ENCODE results near the gene TBCD. TPM values are rescaled to one million over a fixed set of nuclear protein-coding genes. Genes with fewer than 3 reads are reported as not detected.

The TBCD gene
- total and polyA plus RNA-seq, 2 donors (not counting 1 experiment from before 2014, with no cell fraction given): 22.1 to 36.7 TPM

GRCh38 chr17:82720204-82720603, 31.7 kb upstream of the TBCD start:
- H3K27ac ChIP-seq (ENCODE audit: insufficient read depth, low read length): no peak overlapping the region

GRCh38 chr17:82722341-82723013, 29.4 kb upstream of the TBCD start:
- Histone ChIP-seq H3K36me3 (ENCODE audit: control insufficient read depth, insufficient read depth, low read length) (peaks cover 6% of the 10 kb centered on the region), H3K27me3 (ENCODE audit: control insufficient read depth, insufficient read depth, low read length) (no peaks in the 10 kb centered on the region), H3K4me3 (replicated peaks in 1 of 4; ENCODE audit: control extremely low read depth in 1 of 4, insufficient read depth in 1 of 4, low read depth in 3 of 4, low read length in 4 of 4) (no peak overlapping the region), H3K4me1 (ENCODE audit: control insufficient read depth, extremely low read depth, insufficient read depth, low read length) (peaks cover 4% of the 10 kb centered on the region), H3K4me2 (ENCODE audit: extremely low read depth, insufficient read depth, low read length) (no peak overlapping the region), H3K79me2 (ENCODE audit: control insufficient read depth, insufficient read depth, low read length) (peaks cover 10% of the 10 kb centered on the region), H3K27ac (ENCODE audit: insufficient read depth, low read length) (no peak overlapping the region), H3K9ac (ENCODE audit: insufficient read depth, low read length) (no peak overlapping the region), H3K9me3 (ENCODE audit: control insufficient read depth, insufficient read depth, low read depth, low read length) (no peaks in the 10 kb centered on the region), H2AFZ (ENCODE audit: low read length) (no peak overlapping the region), H4K20me1 (ENCODE audit: control insufficient read depth, extremely low read depth, insufficient read depth, low read length) (no peaks in the 10 kb centered on the region)
- no peak for DNase-seq (ENCODE audit: low read depth in 2 of 2)
- TF ChIP-seq EZH2 (IDR thresholded peaks at IDR 0.05; ENCODE audit: low read length, missing control alignments): no peak
- TF ChIP-seq CTCF (conservative IDR thresholded peaks at IDR 0.05 in 1 of 2, IDR thresholded peaks at IDR 0.05 in 1 of 2; ENCODE audit: low read depth in 1 of 2, low read length in 2 of 2): no peak

More at GRCh38 chr17:82720204-82720603, 31.7 kb upstream of the TBCD start:
- Histone ChIP-seq H3K9ac (ENCODE audit: insufficient read depth, low read length) (no peak overlapping the region), H3K4me1 (ENCODE audit: control insufficient read depth, extremely low read depth, insufficient read depth, low read length) (peaks cover 4% of the 10 kb centered on the region), H3K27me3 (ENCODE audit: control insufficient read depth, insufficient read depth, low read length) (no peaks in the 10 kb centered on the region), H2AFZ (ENCODE audit: low read length) (no peak overlapping the region), H3K4me2 (ENCODE audit: extremely low read depth, insufficient read depth, low read length) (no peak overlapping the region), H3K4me3 (replicated peaks in 1 of 4; ENCODE audit: control extremely low read depth in 1 of 4, insufficient read depth in 1 of 4, low read depth in 3 of 4, low read length in 4 of 4) (no peak overlapping the region), H3K79me2 (ENCODE audit: control insufficient read depth, insufficient read depth, low read length) (peaks cover 12% of the 10 kb centered on the region), H3K9me3 (ENCODE audit: control insufficient read depth, insufficient read depth, low read depth, low read length) (no peaks in the 10 kb centered on the region), H4K20me1 (ENCODE audit: control insufficient read depth, extremely low read depth, insufficient read depth, low read length) (no peaks in the 10 kb centered on the region), H3K36me3 (ENCODE audit: control insufficient read depth, insufficient read depth, low read length) (peaks cover 4% of the 10 kb centered on the region)
- TF ChIP-seq CTCF (conservative IDR thresholded peaks at IDR 0.05 in 1 of 2, IDR thresholded peaks at IDR 0.05 in 1 of 2; ENCODE audit: low read depth in 1 of 2, low read length in 2 of 2): no peak
- no peak for TF ChIP-seq EZH2 (IDR thresholded peaks at IDR 0.05; ENCODE audit: low read length, missing control alignments)
- DNase-seq (ENCODE audit: low read depth in 2 of 2): no peak

GRCh38 chr17:82723169-82723807, 28.6 kb upstream of the TBCD start:
- no peak for TF ChIP-seq CTCF (conservative IDR thresholded peaks at IDR 0.05 in 1 of 2, IDR thresholded peaks at IDR 0.05 in 1 of 2; ENCODE audit: low read depth in 1 of 2, low read length in 2 of 2)
- no peak for TF ChIP-seq EZH2 (IDR thresholded peaks at IDR 0.05; ENCODE audit: low read length, missing control alignments)
- peaks cover 2% of the 10 kb centered on the region for H3K79me2 ChIP-seq (ENCODE audit: control insufficient read depth, insufficient read depth, low read length)
- no peak overlapping the region for H3K4me3 ChIP-seq (replicated peaks in 1 of 4; ENCODE audit: control extremely low read depth in 1 of 4, insufficient read depth in 1 of 4, low read depth in 3 of 4, low read length in 4 of 4)
- peaks cover 6% of the 10 kb centered on the region for H3K36me3 ChIP-seq (ENCODE audit: control insufficient read depth, insufficient read depth, low read length)
- no peaks in the 10 kb centered on the region for H4K20me1 ChIP-seq (ENCODE audit: control insufficient read depth, extremely low read depth, insufficient read depth, low read length)
- H3K4me2 ChIP-seq (ENCODE audit: extremely low read depth, insufficient read depth, low read length): no peak overlapping the region
- H3K4me1 ChIP-seq (ENCODE audit: control insufficient read depth, extremely low read depth, insufficient read depth, low read length): no peaks in the 10 kb centered on the region
- H3K27me3 ChIP-seq (ENCODE audit: control insufficient read depth, insufficient read depth, low read length): no peaks in the 10 kb centered on the region
- no peak overlapping the region for H2AFZ ChIP-seq (ENCODE audit: low read length)
- H3K27ac ChIP-seq (ENCODE audit: insufficient read depth, low read length): no peak overlapping the region
- H3K9ac ChIP-seq (ENCODE audit: insufficient read depth, low read length): no peak overlapping the region
- no peak for DNase-seq (ENCODE audit: low read depth in 2 of 2)
- H3K9me3 ChIP-seq (ENCODE audit: control insufficient read depth, insufficient read depth, low read depth, low read length): no peaks in the 10 kb centered on the region

Data from fibroblast of lung (primary cell).